Measurements from ENCODE around the gene PKN1.

Gene PKN1

GRCh38 chr19:14467391-14467790, 34.3 kb downstream of the PKN1 start:
- ATAC-seq, result no peak
- no peak for DNase-seq

- ATAC-seq (no peak), DNase-seq (no peak)
Measured at GRCh38 chr19:14467816-14468215, 34.7 kb downstream of the PKN1 start.

GRCh38 chr19:14470031-14470876, 37.1 kb downstream of the PKN1 start:
- ATAC-seq (no peak), DNase-seq (no peak)

- ATAC-seq, result no peak
- no peak for DNase-seq
Measured at GRCh38 chr19:14471436-14472187, 38.5 kb downstream of the PKN1 start.

GRCh38 chr19:14472202-14472938, 39.3 kb downstream of the PKN1 start:
- ATAC-seq, result peak; percentile 55
- peak; percentile 95 for DNase-seq

- DNase-seq (peak; percentile 35), ATAC-seq (no peak)
Measured at GRCh38 chr19:14473073-14473977, 40.2 kb downstream of the PKN1 start.

- DNase-seq, result no peak
- ATAC-seq, result no peak
Measured at GRCh38 chr19:14473978-14474578, 41.0 kb downstream of the PKN1 start.

- ATAC-seq (no peak), DNase-seq (no peak)
Measured at GRCh38 chr19:14474827-14475226, 41.7 kb downstream of the PKN1 start.

- peak; percentile 62 for DNase-seq
- peak; percentile 71 for ATAC-seq
Measured at GRCh38 chr19:14475251-14476073, 42.4 kb downstream of the PKN1 start, which contains the start of gene PTGER1. Gene PTGER1 (minus strand): TSS chr19:14475354. CDS start chr19:14474320, 1,034 bp downstream.

- no peak for DNase-seq
- ATAC-seq, result no peak
Measured at GRCh38 chr19:14476327-14476672, 43.2 kb downstream of the PKN1 start.

GRCh38 chr19:14476673-14477401, 43.7 kb downstream of the PKN1 start:
- no peak for ATAC-seq
- peak; percentile 31 for DNase-seq

GRCh38 chr19:14477418-14478112, 44.5 kb downstream of the PKN1 start:
- DNase-seq, result no peak
- no peak for ATAC-seq

- DNase-seq (no peak), ATAC-seq (no peak)
Measured at GRCh38 chr19:14478113-14478545, 45.0 kb downstream of the PKN1 start.

- no peak for ATAC-seq
- no peak for DNase-seq
Measured at GRCh38 chr19:14479309-14479974, 46.3 kb downstream of the PKN1 start.

GRCh38 chr19:14479975-14480699, 47.0 kb downstream of the PKN1 start:
- ATAC-seq (peak; percentile 39), DNase-seq (peak; percentile 84)

GRCh38 chr19:14480700-14481079, 47.6 kb downstream of the PKN1 start:
- ATAC-seq (no peak), DNase-seq (no peak)

- ATAC-seq (no peak), DNase-seq (no peak)
Measured at GRCh38 chr19:14482172-14482941, 49.3 kb downstream of the PKN1 start.
